ENCODE results near the gene DIP2A.
"Not testable (repeated sequence)": the region's sequence is repeated elsewhere in the genome, so short reads cannot be mapped to it uniquely, and the experiment has no call there.

The DIP2A gene

GRCh38 chr21:46459356-46460112, 843 bp downstream of the DIP2A start:
- peak; percentile 41 to 77 for DNase-seq
- H3K27me3 ChIP-seq: no peaks in the 10 kb centered on the region
- H3K4me3 ChIP-seq: peak overlapping the region; percentile 90 to 92
- H3K9me3 ChIP-seq: no peaks in the 10 kb centered on the region
- TF ChIP-seq CTCF (IDR thresholded peaks at IDR 0.05): no peak
- peaks cover 0 to 5% (median 0%) of the 10 kb centered on the region in 3 donors for H3K36me3 ChIP-seq
- peaks cover 0 to 41% (median 27%) of the 10 kb centered on the region in 4 donors for H3K4me1 ChIP-seq
- peak overlapping the region; percentile 79 to 85 for H3K27ac ChIP-seq
- intact Hi-C loops (cut with DNase I; ENCODE audit: low total_unique reads): no loop called here

DNA sequence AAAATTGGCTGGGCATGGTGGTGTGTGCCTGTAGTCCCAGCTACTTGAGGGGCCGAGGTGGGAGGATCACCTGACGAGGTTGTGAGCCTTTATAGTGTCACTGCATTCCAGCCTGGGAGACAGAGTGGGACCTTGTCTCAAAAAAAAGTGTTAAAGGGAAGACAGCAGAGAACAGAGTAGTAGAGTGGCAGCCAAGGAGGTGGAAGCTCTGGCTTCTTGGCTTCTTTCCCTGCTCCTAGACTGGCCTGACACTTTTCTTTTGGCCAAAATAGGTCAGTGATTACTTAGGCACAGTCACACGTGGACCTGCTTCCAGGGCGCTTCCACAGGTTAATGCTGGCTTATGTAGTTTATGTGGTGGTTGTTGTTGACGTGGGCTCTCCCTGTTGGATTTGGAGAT, 3.2 kb downstream of the DIP2A start:
- TF ChIP-seq CTCF (IDR thresholded peaks at IDR 0.05): no peak
- no peak for DNase-seq
- intact Hi-C loops (cut with DNase I; ENCODE audit: low total_unique reads): no loop called here
- no peak overlapping the region for H3K4me3 ChIP-seq
- peaks cover 0 to 20% (median 16%) of the 10 kb centered on the region in 4 donors for H3K4me1 ChIP-seq
- H3K27me3 ChIP-seq: no peaks in the 10 kb centered on the region
- no peaks in the 10 kb centered on the region for H3K9me3 ChIP-seq
- H3K27ac ChIP-seq: no peak overlapping the region
- peaks cover 0 to 5% (median 0%) of the 10 kb centered on the region in 3 donors for H3K36me3 ChIP-seq

GRCh38 chr21:46465153-46465552, 6.5 kb downstream of the DIP2A start:
- H3K27me3 ChIP-seq; H3K4me1 ChIP-seq; intact Hi-C loops (cut with DNase I; ENCODE audit: low total_unique reads); H3K27ac ChIP-seq; H3K4me3 ChIP-seq; H3K9me3 ChIP-seq; DNase-seq: not testable (repeated sequence)
- peaks cover 0 to 12% (median 0%) of the 10 kb centered on the region in 3 donors for H3K36me3 ChIP-seq

- Histone ChIP-seq H3K27ac (no peak overlapping the region), H3K9me3 (no peaks in the 10 kb centered on the region), H3K27me3 (no peaks in the 10 kb centered on the region), H3K4me3 (no peak overlapping the region), H3K4me1 (peaks cover 0 to 7% (median 0%) of the 10 kb centered on the region in 4 donors), H3K36me3 (peaks cover 0 to 12% (median 0%) of the 10 kb centered on the region in 3 donors)
- TF ChIP-seq CTCF (IDR thresholded peaks at IDR 0.05): no peak
- DNase-seq: no peak
- intact Hi-C loops (cut with DNase I; ENCODE audit: low total_unique reads): no loop called here
Observed at GRCh38 chr21:46465651-46466050, 7.0 kb downstream of the DIP2A start.

DNA sequence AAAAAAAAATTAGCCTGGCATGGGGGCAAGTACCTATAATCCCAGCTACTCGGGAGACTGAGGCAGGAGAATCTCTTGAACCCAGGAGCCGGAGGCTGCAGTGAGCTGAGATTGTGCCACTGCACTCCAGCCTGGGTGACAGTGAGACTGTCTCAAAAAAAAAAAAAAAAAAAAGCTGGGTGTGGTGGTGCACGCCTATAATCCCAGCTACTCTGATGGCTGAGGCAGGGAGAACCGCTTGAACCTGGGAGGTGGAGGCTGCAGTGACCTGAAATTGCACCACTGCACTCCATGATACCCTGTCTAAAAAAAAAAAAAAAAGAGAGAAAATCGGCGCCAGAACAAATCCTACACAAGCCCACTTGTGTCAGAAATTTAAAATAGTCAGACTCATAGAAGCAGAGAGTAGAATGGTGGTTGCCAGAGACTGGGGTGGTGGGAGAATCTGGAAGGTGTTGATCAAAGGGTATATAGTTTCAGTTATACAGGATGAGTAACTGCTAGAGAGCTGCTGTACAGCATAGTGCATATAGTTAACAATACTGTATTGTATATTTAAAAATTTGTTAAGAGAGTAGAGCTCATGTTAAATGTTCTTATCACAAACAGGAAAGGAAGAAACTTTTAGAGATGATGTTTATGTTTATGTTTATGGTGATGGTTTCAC, 9.6 kb downstream of the DIP2A start:
- H3K27me3 ChIP-seq: no peaks in the 10 kb centered on the region
- H3K9me3 ChIP-seq: no peaks in the 10 kb centered on the region
- no peak overlapping the region for H3K4me3 ChIP-seq
- no peak for TF ChIP-seq CTCF (IDR thresholded peaks at IDR 0.05)
- no peak for DNase-seq
- no peaks in the 10 kb centered on the region for H3K4me1 ChIP-seq
- peaks cover 0 to 12% (median 0%) of the 10 kb centered on the region in 3 donors for H3K36me3 ChIP-seq
- intact Hi-C loops (cut with DNase I; ENCODE audit: low total_unique reads): no loop called here
- no peak overlapping the region for H3K27ac ChIP-seq

GRCh38 chr21:46469275-46469674, 10.6 kb downstream of the DIP2A start:
- TF ChIP-seq CTCF (IDR thresholded peaks at IDR 0.05): no peak
- no peak overlapping the region for H3K27ac ChIP-seq
- H3K4me3 ChIP-seq: no peak overlapping the region
- H3K27me3 ChIP-seq: no peaks in the 10 kb centered on the region
- H3K4me1 ChIP-seq: no peaks in the 10 kb centered on the region
- intact Hi-C loops (cut with DNase I; ENCODE audit: low total_unique reads): no loop called here
- H3K36me3 ChIP-seq: peaks cover 0 to 8% (median 0%) of the 10 kb centered on the region in 3 donors
- no peaks in the 10 kb centered on the region for H3K9me3 ChIP-seq
- no peak for DNase-seq
